GM12872 (cell line): ENCODE measurements around the gene GMDS.

ENCODE experiments used
- TF ChIP-seq, protein P1 (sequence below): IDR thresholded peaks from 3 replicates; pipeline ENCODE4 v1.5.1; 2011; ENCODE audit warnings: low read depth, mild to moderate bottlenecking, low read length, moderate library complexity; ENCODE audit not compliant: insufficient read depth

GMDS gene

DNA sequence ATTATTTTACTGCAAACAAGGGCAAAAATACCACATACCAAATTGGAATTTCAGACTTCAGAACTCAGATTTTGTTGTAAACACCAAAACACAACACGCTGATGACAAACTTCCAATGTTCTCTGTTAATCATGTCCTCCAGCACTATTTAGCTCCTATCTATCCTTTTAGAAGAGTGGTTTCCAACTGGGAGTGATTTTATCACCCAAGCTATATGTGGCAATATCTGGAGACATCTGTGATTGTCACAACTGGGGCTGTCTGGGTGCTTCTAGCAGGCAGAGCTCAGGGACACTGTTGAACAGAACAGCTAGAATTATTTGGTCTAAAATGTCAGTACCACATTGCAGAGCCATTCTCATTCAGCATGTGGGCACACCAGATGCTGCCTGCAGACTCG lies 391.1 kb downstream of the GMDS start:
- TF ChIP-seq, protein P1, sequence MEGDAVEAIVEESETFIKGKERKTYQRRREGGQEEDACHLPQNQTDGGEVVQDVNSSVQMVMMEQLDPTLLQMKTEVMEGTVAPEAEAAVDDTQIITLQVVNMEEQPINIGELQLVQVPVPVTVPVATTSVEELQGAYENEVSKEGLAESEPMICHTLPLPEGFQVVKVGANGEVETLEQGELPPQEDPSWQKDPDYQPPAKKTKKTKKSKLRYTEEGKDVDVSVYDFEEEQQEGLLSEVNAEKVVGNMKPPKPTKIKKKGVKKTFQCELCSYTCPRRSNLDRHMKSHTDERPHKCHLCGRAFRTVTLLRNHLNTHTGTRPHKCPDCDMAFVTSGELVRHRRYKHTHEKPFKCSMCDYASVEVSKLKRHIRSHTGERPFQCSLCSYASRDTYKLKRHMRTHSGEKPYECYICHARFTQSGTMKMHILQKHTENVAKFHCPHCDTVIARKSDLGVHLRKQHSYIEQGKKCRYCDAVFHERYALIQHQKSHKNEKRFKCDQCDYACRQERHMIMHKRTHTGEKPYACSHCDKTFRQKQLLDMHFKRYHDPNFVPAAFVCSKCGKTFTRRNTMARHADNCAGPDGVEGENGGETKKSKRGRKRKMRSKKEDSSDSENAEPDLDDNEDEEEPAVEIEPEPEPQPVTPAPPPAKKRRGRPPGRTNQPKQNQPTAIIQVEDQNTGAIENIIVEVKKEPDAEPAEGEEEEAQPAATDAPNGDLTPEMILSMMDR, result no peak

DNA sequence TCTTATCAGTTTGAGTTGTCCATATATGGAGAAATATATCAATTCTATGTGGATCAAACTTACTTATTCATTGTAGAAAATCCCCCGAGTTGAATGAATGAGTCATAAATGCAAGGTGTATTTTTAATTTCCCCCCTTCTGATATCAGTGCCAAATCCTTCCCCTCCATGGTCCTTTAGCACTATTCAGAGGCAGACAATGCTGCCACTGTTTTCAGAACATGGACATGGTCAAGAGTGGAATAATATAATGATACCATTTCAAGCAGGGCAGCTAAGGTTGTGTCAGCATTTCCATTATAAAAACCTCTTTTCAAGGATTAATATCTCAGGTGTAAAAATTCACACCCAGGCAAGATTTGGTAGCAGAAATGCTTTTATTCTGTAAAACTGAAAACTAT lies 391.6 kb downstream of the GMDS start:
- TF ChIP-seq, protein P1, result no peak

DNA sequence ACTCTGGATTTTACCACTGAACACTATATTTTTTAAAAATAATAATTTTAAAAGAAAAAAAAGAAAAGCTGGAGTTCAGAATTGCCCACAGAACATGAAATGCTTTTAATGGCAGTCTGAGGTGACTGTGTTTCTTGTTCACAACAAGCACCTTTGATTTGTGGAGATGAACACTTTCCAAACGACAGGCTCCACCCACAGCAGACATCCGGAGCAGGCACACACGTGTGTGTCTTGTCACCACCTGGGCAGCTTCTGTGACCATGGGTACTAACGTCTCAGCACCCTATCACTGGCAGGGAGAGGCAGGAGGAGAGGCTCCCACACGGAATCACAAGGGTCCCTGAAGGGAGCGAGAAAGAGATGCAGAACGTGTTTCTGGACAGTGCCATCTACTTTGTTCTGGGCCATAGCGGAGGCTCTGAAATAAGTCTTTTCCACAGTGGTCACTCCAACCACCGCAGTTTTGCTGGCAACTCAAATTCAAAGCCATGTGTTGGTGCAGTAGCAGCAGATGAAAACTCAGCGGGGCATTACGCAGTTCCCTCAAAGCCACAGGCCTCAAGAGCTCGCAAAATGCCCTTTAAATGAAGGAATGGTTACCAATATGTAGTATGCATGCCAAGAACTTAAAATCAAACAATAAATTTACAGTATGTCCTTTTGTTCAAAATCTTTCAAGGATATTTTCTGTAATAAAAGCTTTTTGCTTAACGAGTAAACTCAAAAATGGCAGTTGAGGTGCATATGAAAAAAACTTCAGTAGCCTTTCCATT lies 393.5 kb downstream of the GMDS start:
- TF ChIP-seq, protein P1, result no peak

DNA sequence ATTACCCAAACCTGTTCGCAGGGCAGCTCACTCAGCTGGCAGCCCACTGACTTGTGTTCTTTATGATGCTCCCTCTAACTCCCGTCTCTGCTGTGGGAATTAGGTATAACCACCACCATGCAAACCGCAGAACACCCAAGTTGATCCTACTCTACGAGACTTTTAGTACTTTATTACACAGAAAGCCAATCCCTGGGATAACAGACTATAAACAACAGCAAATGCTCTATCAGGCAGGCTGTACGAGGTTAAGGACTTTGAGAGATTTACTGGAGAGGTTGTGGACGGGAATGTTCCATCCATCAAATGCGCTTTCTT lies 394.6 kb downstream of the GMDS start:
- TF ChIP-seq, protein P1, result no peak

DNA sequence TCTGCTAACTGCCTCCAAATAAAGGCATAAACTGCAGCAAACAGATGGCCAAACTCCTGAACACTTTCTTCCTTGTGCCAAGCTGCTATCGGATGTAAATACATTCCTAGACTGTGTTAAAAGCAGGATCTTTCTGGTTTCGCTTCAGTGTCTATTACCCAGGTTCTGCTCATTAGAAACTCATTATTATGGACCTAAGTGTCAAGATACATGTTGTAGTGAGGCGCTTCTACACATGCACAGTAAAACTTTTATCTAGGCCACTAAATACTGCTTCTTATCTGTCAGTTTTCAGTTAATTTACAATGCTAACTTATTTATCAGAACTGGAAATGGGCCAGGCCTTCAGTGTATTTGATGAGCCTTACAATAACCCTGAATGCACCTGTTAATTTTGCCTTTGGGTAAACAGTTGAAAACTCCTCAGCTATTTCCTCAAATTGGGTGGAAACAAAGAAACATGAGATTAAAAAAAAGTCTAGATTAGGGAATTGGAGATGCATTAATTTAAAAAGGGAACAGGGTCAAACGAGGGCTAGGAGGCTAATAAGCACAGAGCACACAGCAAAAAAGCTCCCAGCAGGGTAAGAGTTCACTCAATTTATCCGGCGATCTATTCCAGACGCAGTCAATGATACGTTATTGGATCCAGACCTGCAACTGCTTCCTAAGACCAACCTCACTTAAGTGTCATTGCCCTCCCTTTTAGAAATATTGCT lies 395.1 kb downstream of the GMDS start:
- TF ChIP-seq, protein P1, result no peak

DNA sequence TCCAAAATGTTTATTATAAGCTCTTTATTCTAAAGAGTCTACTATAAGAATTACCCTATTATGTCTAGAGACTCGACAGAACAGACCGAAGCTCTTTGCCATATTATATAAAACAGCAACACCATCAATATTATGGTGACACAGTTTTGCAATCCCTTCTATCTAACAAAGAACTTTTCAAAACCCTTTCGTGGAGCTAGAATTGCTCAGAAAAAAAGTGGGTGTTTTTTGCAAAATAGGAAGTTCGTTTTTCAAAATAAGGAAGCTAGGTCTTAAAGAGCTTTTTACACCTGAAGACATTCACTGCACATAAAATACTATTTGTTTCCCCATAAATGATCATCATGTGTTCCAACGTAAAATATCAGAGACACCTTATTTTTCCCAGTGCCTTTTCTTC lies 395.7 kb downstream of the GMDS start:
- TF ChIP-seq, protein P1, result no peak

DNA sequence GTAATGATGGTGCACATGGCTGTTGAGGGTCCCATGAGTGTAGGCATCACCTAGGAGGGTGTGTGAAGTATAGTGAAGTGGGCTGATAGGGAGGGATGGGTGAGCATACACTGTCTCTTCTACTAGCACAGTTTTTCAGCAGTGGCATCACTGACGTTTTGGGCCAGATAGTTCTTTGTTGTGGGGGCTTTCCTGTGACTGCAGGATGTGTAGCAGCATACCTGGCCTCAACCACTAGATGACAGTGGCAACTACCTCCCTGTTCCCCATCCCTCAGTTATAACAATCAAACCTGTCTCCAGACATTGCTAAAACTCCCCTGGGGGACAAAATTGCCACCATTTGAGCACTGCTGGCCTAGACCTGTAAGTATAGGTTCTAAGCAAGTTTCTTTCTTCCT lies 396.7 kb downstream of the GMDS start:
- TF ChIP-seq, protein P1, result 0 out of 3 replicates have a peak, but pooled peaks have one; percentile 11
